NT2/D1 (cell line): ENCODE measurements around the gene MCCC2.
"Not testable (repeated sequence)": the region's sequence is repeated elsewhere in the genome, so short reads cannot be mapped to it uniquely, and the experiment has no call there.

ENCODE experiments used
- DNase-seq: peaks from one replicate; pipeline ENCODE4 v3.0.0-alpha.2; 2011; ENCODE audit warnings: low read depth, low spot score
- H3K27me3 ChIP-seq: 2 replicates; pipeline ENCODE4 v1.6.0; 2011; ENCODE audit warnings: mild to moderate bottlenecking; ENCODE audit not compliant: insufficient read length, insufficient read depth
- H3K36me3 ChIP-seq: 2 replicates; pipeline ENCODE4 v1.6.1; 2011; ENCODE audit warnings: mild to moderate bottlenecking, low read length, mixed read lengths; ENCODE audit not compliant: insufficient read depth, insufficient read length
- H3K4me1 ChIP-seq: 2 replicates; pipeline ENCODE4 v1.5.1; 2011; ENCODE audit not compliant: insufficient read depth, insufficient read length
- H3K4me3 ChIP-seq: 2 replicates; pipeline ENCODE4 v1.5.1; 2011; ENCODE audit warnings: low read depth; ENCODE audit not compliant: insufficient read length
- H3K9ac ChIP-seq: 2 replicates; pipeline ENCODE4 v1.6.0; 2011; ENCODE audit warnings: low read depth; ENCODE audit not compliant: insufficient read length
- H3K9me3 ChIP-seq: 2 replicates; pipeline ENCODE4 v1.5.1; 2011; ENCODE audit warnings: mild to moderate bottlenecking, low read length; ENCODE audit not compliant: insufficient read depth
- SUZ12 ChIP-seq: IDR thresholded peaks from 2 replicates; pipeline ENCODE4 v1.6.1; 2011; ENCODE audit not compliant: insufficient read length, insufficient read depth; ENCODE audit errors: extremely low read depth
- YY1 ChIP-seq: IDR thresholded peaks from 2 replicates; pipeline ENCODE4 v1.6.1; 2011; ENCODE audit not compliant: insufficient read length, insufficient read depth
- ZNF274 ChIP-seq: IDR thresholded peaks from 2 replicates; pipeline ENCODE4 v1.6.1; 2011; ENCODE audit warnings: mild to moderate bottlenecking, low read depth, low read length

MCCC2 gene

GRCh38 chr5:71569748-71570509, 17.2 kb upstream of the MCCC2 start:
- Histone ChIP-seq H3K36me3 (peaks cover 21% of the 10 kb centered on the region), H3K4me3 (no peak overlapping the region)
- DNase-seq: no peak

GRCh38 chr5:71571811-71572210, 15.3 kb upstream of the MCCC2 start:
- H3K9ac ChIP-seq, DNase-seq, H3K27me3 ChIP-seq, H3K9me3 ChIP-seq, H3K4me1 ChIP-seq, H3K4me3 ChIP-seq: not testable (repeated sequence)
- H3K36me3 ChIP-seq: peaks cover 12% of the 10 kb centered on the region

More at GRCh38 chr5:71569748-71570509, 17.2 kb upstream of the MCCC2 start:
- TF ChIP-seq SUZ12 (no peak), YY1 (no peak), ZNF274 (no peak)
- Histone ChIP-seq H3K4me1 (no peaks in the 10 kb centered on the region), H3K27me3 (no peaks in the 10 kb centered on the region), H3K9ac (no peak overlapping the region), H3K9me3 (no peaks in the 10 kb centered on the region)

- Histone ChIP-seq H3K4me3 (no peak overlapping the region), H3K27me3 (no peaks in the 10 kb centered on the region), H3K9me3 (0 out of 2 replicates have a peak, but pooled peaks cover 3% of the 10 kb centered on the region), H3K4me1 (no peaks in the 10 kb centered on the region), H3K36me3 (no peaks in the 10 kb centered on the region), H3K9ac (no peak overlapping the region)
- no peak for TF ChIP-seq ZNF274
- no peak for TF ChIP-seq SUZ12
- TF ChIP-seq YY1: no peak
- no peak for DNase-seq
Measured at GRCh38 chr5:71573591-71573990, 13.5 kb upstream of the MCCC2 start.

- not testable (repeated sequence) for H3K9ac ChIP-seq, H3K9me3 ChIP-seq, H3K4me1 ChIP-seq, H3K4me3 ChIP-seq, H3K27me3 ChIP-seq, DNase-seq, H3K36me3 ChIP-seq
Measured at GRCh38 chr5:71575588-71575987, 11.6 kb upstream of the MCCC2 start.

DNA sequence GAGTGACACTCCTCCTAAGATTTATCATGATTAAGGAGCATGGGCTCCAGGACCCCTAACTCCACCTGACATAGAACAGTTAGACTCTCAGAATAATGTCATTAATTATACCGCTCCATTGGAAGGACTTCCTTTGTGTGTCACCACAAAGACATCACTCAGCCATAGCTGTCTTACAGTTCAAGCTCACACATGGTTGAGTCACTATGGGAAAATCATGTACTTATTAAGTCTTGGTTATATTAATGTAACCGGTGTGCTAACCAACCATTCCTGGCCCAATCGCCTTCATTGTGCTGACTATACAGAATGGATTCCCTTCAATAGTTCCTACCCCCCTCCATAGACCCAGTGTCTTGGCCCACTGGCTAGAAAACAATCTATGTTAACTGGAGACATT, 10.9 kb upstream of the MCCC2 start:
- no peak overlapping the region for H3K9ac ChIP-seq
- no peak overlapping the region for H3K4me3 ChIP-seq
- no peak for DNase-seq
- TF ChIP-seq SUZ12 (no peak), YY1 (no peak), ZNF274 (no peak)
- no peaks in the 10 kb centered on the region for H3K27me3 ChIP-seq
- H3K9me3 ChIP-seq: 0 out of 2 replicates have a peak, but pooled peaks cover 3% of the 10 kb centered on the region
- H3K4me1 ChIP-seq: no peaks in the 10 kb centered on the region
- no peaks in the 10 kb centered on the region for H3K36me3 ChIP-seq

- H3K4me1 ChIP-seq, H3K4me3 ChIP-seq, H3K27me3 ChIP-seq, DNase-seq, H3K9me3 ChIP-seq, H3K36me3 ChIP-seq, H3K9ac ChIP-seq: not testable (repeated sequence)
Measured at GRCh38 chr5:71577839-71578238, 9.3 kb upstream of the MCCC2 start.

DNA sequence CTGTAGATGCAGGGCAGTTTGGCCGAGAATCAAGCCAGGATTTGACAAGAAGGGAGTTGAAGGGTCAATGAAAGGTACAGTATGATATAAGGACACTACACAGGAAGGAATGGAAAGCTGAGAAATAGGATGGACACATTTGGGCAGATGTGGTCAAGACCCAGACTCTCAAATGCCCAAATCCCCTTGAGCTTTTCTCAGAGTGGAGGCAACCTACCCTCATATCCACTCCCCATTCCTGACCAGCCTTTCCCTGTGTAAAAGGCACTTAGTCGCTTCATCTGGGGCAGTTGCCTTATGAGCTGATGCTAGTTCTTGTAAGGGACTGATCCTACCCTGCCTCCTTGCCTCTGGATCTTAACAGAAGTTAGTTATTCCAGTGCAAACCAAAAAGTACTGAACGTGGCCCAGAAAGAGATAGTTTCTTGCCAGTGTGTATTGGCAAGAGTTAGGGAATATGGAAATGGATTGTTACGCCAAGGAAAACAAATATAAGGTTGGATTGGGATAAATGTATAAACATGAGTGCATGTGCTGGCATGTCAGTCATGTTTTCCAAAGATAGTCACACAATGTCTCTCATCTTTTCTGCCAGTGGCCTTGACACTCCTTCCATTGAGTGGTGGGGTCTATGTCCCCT, 4.1 kb upstream of the MCCC2 start:
- TF ChIP-seq ZNF274 (no peak), SUZ12 (no peak), YY1 (no peak)
- Histone ChIP-seq H3K4me3 (no peak overlapping the region), H3K27me3 (no peaks in the 10 kb centered on the region), H3K9ac (no peak overlapping the region), H3K4me1 (no peaks in the 10 kb centered on the region), H3K36me3 (no peaks in the 10 kb centered on the region), H3K9me3 (no peaks in the 10 kb centered on the region)
- no peak for DNase-seq
